IMR-90 (cell line): Measurements from ENCODE around the gene ANP32A. TPM values are rescaled to one million over a fixed set of nuclear protein-coding genes. Genes with fewer than 3 reads are reported as not detected.

ENCODE experiments used
- ATAC-seq: fragments of 200-7000 bp; cut with Tn5 transposase; 2 replicates; pipeline ENCODE4 v1.9.1; 2020; ENCODE audit warnings: low read depth, mild to moderate bottlenecking, moderate library complexity
- BruUV-seq: library from RNA; stranded (reverse); fragments of 400-500 nt; replicated peaks from 2 replicates; lab custom pipeline; 2021; lab: Mats Ljungman, UMichigan
- CTCF ChIA-PET: fragments of 300-600 bp; formaldehyde crosslinking; extraction: SDS; loops from one replicate; lab custom pipeline; 2021; ENCODE audit warnings: antibody characterized with exemption; lab: Yijun Ruan, JAX
- POLR2A ChIA-PET: fragments of 300-600 bp; sonication (Branson Sonifier 250); formaldehyde crosslinking; loops from one replicate; lab custom pipeline; 2022; ENCODE audit warnings: antibody characterized with exemption; ENCODE audit not compliant: unreplicated experiment; lab: Charles Lee
- DNase-seq: peaks from one replicate; pipeline ENCODE4 v3.0.0; 2013
- H2AFZ ChIP-seq: replicated peaks from 2 replicates; pipeline ENCODE3; 2013; ENCODE audit warnings: low read length, mild to moderate bottlenecking; ENCODE audit not compliant: poor library complexity
- H2AK5ac ChIP-seq: 2 replicates; pipeline ENCODE4 v1.6.1; 2013; ENCODE audit warnings: low read depth, low read length, inconsistent platforms
- H2AK9ac ChIP-seq: replicated peaks from 2 replicates; pipeline ENCODE3; 2013; ENCODE audit warnings: mild to moderate bottlenecking, low read depth, low read length, moderate library complexity; ENCODE audit not compliant: poor library complexity
- H2BK120ac ChIP-seq: 2 replicates; pipeline ENCODE4 v1.6.1; 2013; ENCODE audit warnings: low read depth, low read length, inconsistent platforms
- H2BK15ac ChIP-seq: 3 replicates; pipeline ENCODE4 v1.6.1; 2013; ENCODE audit warnings: low read depth, low read length, inconsistent platforms
- H2BK20ac ChIP-seq: 2 replicates; pipeline ENCODE4 v1.6.1; 2013; ENCODE audit warnings: low read depth, mild to moderate bottlenecking, inconsistent platforms, low read length, moderate library complexity
- H2BK5ac ChIP-seq: 2 replicates; pipeline ENCODE4 v1.6.1; 2013; ENCODE audit warnings: mild to moderate bottlenecking, low read depth, low read length, inconsistent platforms; ENCODE audit not compliant: poor library complexity, severe bottlenecking
- H3K14ac ChIP-seq: replicated peaks from 2 replicates; pipeline ENCODE4 v1.6.1; 2013; ENCODE audit warnings: low read depth, low read length, inconsistent platforms
- H3K18ac ChIP-seq: 2 replicates; pipeline ENCODE4 v1.6.1; 2013; ENCODE audit warnings: low read depth, low read length, control low read depth
- H3K23ac ChIP-seq: 2 replicates; pipeline ENCODE4 v1.6.1; 2013; ENCODE audit warnings: low read depth, low read length, inconsistent platforms
- H3K27ac ChIP-seq: 2 replicates; pipeline ENCODE4 v1.5.1; 2013; ENCODE audit warnings: mild to moderate bottlenecking, control low read depth, low read length; ENCODE audit not compliant: insufficient read depth
- H3K27me3 ChIP-seq: 2 replicates; pipeline ENCODE4 v1.6.1; 2013; ENCODE audit warnings: low read length; ENCODE audit not compliant: control insufficient read depth, insufficient read depth
- H3K36me3 ChIP-seq: 2 replicates; pipeline ENCODE4 v1.6.1; 2013; ENCODE audit warnings: low read length, mixed read lengths; ENCODE audit not compliant: control insufficient read depth, insufficient read depth
- H3K4ac ChIP-seq: 2 replicates; pipeline ENCODE4 v1.6.1; 2013; ENCODE audit warnings: low read depth, low read length, inconsistent platforms
- H3K4me1 ChIP-seq: 2 replicates; pipeline ENCODE4 v1.6.1; 2013; ENCODE audit warnings: low read length, mixed read lengths; ENCODE audit not compliant: control insufficient read depth, insufficient read depth
- H3K4me2 ChIP-seq: 2 replicates; pipeline ENCODE4 v1.6.1; 2013; ENCODE audit warnings: low read depth, mild to moderate bottlenecking, control low read depth, low read length, moderate library complexity
- H3K4me3 ChIP-seq: 2 replicates; pipeline ENCODE4 v1.5.1; 2013; ENCODE audit warnings: low read depth, mild to moderate bottlenecking, control low read depth, low read length, moderate library complexity; ENCODE audit not compliant: insufficient read depth
- H3K56ac ChIP-seq: 2 replicates; pipeline ENCODE4 v1.6.1; 2013; ENCODE audit warnings: low read length, inconsistent platforms; ENCODE audit not compliant: insufficient read depth; ENCODE audit errors: extremely low read depth
- H3K79me1 ChIP-seq, 2 experiments: 2 replicates each; pipeline ENCODE4 v1.6.1; 2013; ENCODE audit warnings: low read length in 2 of 2, inconsistent platforms in 1 of 2, low read depth in 1 of 2
- H3K9ac ChIP-seq: 2 replicates; pipeline ENCODE4 v1.6.1; 2013; ENCODE audit warnings: low read depth, low read length, control low read depth
- H3K9me1 ChIP-seq: 2 replicates; pipeline ENCODE4 v1.6.1; 2013; ENCODE audit warnings: low read length, inconsistent platforms; ENCODE audit not compliant: insufficient read depth
- H3K9me3 ChIP-seq: 2 replicates; pipeline ENCODE4 v1.6.1; 2013; ENCODE audit warnings: low read length; ENCODE audit not compliant: control insufficient read depth, insufficient read depth
- H4K20me1 ChIP-seq: 2 replicates; pipeline ENCODE4 v1.6.1; 2013; ENCODE audit warnings: low read length, inconsistent platforms; ENCODE audit not compliant: insufficient read depth
- H4K5ac ChIP-seq: 2 replicates; pipeline ENCODE4 v1.6.1; 2013; ENCODE audit warnings: mild to moderate bottlenecking, low read depth, low read length, control low read depth
- H4K8ac ChIP-seq, 2 experiments: 2 replicates each; pipeline ENCODE4 v1.6.1; 2013; ENCODE audit warnings: low read depth in 2 of 2, low read length in 2 of 2, control low read depth in 1 of 2, inconsistent platforms in 1 of 2
- H4K91ac ChIP-seq: 2 replicates; pipeline ENCODE4 v1.6.1; 2013; ENCODE audit warnings: low read depth, low read length, inconsistent platforms; ENCODE audit not compliant: insufficient read depth
- BHLHE40 ChIP-seq: fragments of 150-350 bp; IDR thresholded peaks from 2 replicates; pipeline ENCODE4 v1.6.1; 2016; ENCODE audit warnings: mild to moderate bottlenecking, low read depth, low read length
- CEBPB ChIP-seq: IDR thresholded peaks from 2 replicates; pipeline ENCODE4 v1.6.1; 2012; ENCODE audit warnings: low read depth, low read length, improper control_type of control experiment
- CHD1 ChIP-seq: IDR thresholded peaks from 2 replicates; pipeline ENCODE4 v1.6.1; 2012; ENCODE audit warnings: low read depth, low read length, improper control_type of control experiment
- ELK1 ChIP-seq: fragments of 150-350 bp; IDR thresholded peaks from 2 replicates; pipeline ENCODE4 v1.6.1; 2016; ENCODE audit warnings: low read depth, mild to moderate bottlenecking, low read length, moderate library complexity, borderline replicate concordance
- FOS ChIP-seq: fragments of 150-350 bp; IDR thresholded peaks from 2 replicates; pipeline ENCODE4 v1.6.1; 2016; ENCODE audit warnings: low read depth, low read length
- MAFK ChIP-seq: IDR thresholded peaks from 2 replicates; pipeline ENCODE4 v1.6.1; 2012; ENCODE audit warnings: low read depth, low read length, improper control_type of control experiment
- MAZ ChIP-seq: IDR thresholded peaks from 2 replicates; pipeline ENCODE4 v1.6.1; 2012; ENCODE audit warnings: low read depth, mild to moderate bottlenecking, low read length, improper control_type of control experiment, moderate library complexity, borderline replicate concordance
- MXI1 ChIP-seq: IDR thresholded peaks from 2 replicates; pipeline ENCODE4 v1.6.1; 2012; ENCODE audit warnings: low read depth, mild to moderate bottlenecking, low read length, moderate library complexity, borderline replicate concordance
- NFE2L2 ChIP-seq: fragments of 150-350 bp; IDR thresholded peaks from 2 replicates; pipeline ENCODE4 v1.6.1; 2016; ENCODE audit warnings: low read depth, mild to moderate bottlenecking, low read length
- POLR2A ChIP-seq: IDR thresholded peaks from 2 replicates; pipeline ENCODE4 v1.6.1; 2012; ENCODE audit warnings: mild to moderate bottlenecking, low read depth, low read length
- RAD21 ChIP-seq: IDR thresholded peaks from 2 replicates; pipeline ENCODE4 v1.6.1; 2012; ENCODE audit warnings: low read length, improper control_type of control experiment
- RCOR1 ChIP-seq: IDR thresholded peaks from 2 replicates; pipeline ENCODE4 v1.6.1; 2012; ENCODE audit warnings: mild to moderate bottlenecking, low read length, improper control_type of control experiment; ENCODE audit not compliant: insufficient replicate concordance
- RFX5 ChIP-seq: IDR thresholded peaks from 2 replicates; pipeline ENCODE4 v1.8.0; 2012; ENCODE audit warnings: low read depth, mild to moderate bottlenecking, low read length, moderate library complexity
- SMC3 ChIP-seq: fragments of 150-350 bp; IDR thresholded peaks from 2 replicates; pipeline ENCODE4 v1.6.1; 2016; ENCODE audit warnings: low read depth, mild to moderate bottlenecking, antibody characterized with exemption, low read length, moderate library complexity
- USF2 ChIP-seq: fragments of 150-350 bp; IDR thresholded peaks from 2 replicates; pipeline ENCODE4 v1.6.1; 2017; ENCODE audit warnings: mild to moderate bottlenecking, antibody characterized with exemption, low read length, low read depth
- WGBS, 2 experiments: methylation state at CpG; one replicate each; pipeline versions ENCODE4 v1.1.5 to v1.1.7; 2013; ENCODE audit warnings: missing lambda C conversion rate in 2 of 2; ENCODE audit not compliant: insufficient read length in 1 of 2; ENCODE audit errors: extremely low coverage in 2 of 2; 5-methylcytosine and 5-hydroxymethylcytosine counted together
- dilution Hi-C: fragments of 300-500 bp; cut with HindIII; formaldehyde crosslinking; loops from one replicate; pipeline ENCODE4 v1.14.3; 2018; ENCODE audit warnings: low sequenced_read_pairs; ENCODE audit not compliant: unreplicated experiment
- in situ Hi-C: fragments of 300-500 bp; cut with MboI; formaldehyde crosslinking; loops from 3 replicates; pipeline ENCODE4 v1.14.3; 2019; ENCODE audit warnings: low sequenced_read_pairs, inconsistent platforms, mixed read lengths
- intact Hi-C: fragments of 100-400 bp; cut with micrococcal nuclease; formaldehyde crosslinking; loops from 2 replicates; pipeline ENCODE4 v1.10.0; 2022
- polyA plus RNA-seq, 3 experiments: library from polyadenylated mRNA; depleted of rRNA; stranded (reverse); fragments of >200 nt; gene quantifications; 2 replicates each; pipeline ENCODE4 v1.2.3, GENCODE V29; 2012; ENCODE audit warnings: low replicate concordance in 1 of 3
- total RNA-seq: library from RNA; depleted of rRNA; stranded (reverse); fragments of >200 nt; gene quantifications from 2 replicates; pipeline ENCODE4 v1.2.3, GENCODE V29; 2012
- TF ChIP-seq, protein P1 (sequence below): conservative IDR thresholded peaks from 2 replicates; pipeline ENCODE4 v1.5.1; 2012; ENCODE audit warnings: mild to moderate bottlenecking, low read depth, low read length, improper control_type of control experiment

ANP32A gene
- total and polyA plus RNA-seq, 2 of the 4 experiments (the other 2 are of a cell fraction), result 62.4 to 72.8 TPM

DNA sequence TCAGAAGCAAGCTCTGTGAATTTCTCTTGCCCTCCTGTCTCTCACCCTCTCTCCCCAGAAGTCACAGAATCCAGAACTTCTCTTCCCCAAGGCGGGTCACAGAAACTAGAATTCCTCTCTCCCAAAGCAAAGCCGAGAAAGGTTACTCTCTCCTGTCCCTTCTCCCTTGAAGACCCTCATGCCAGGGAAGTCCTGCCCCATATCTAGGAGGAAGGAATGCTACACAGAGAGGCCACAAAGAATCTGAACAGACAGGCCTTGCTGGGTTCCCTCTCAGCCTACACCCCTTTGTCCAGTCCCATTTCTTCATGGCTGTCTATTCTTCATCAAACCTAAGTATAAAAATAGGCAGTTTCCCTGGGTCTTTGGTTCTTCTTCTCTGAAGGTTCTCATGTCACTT is 29.8 kb downstream of the ANP32A start:
- H3K4me1 ChIP-seq, result peaks cover 15% of the 10 kb centered on the region
- no peak overlapping the region for H3K9ac ChIP-seq
- TF ChIP-seq RAD21 (no peak), POLR2A (no peak), MXI1 (no peak), MAZ (no peak), SMC3 (no peak), RCOR1 (no peak), FOS (no peak), RFX5 (no peak), ELK1 (no peak), NFE2L2 (no peak), MAFK (no peak), USF2 (no peak), BHLHE40 (no peak), CEBPB (no peak), CHD1 (no peak)
- TF ChIP-seq, protein P1, sequence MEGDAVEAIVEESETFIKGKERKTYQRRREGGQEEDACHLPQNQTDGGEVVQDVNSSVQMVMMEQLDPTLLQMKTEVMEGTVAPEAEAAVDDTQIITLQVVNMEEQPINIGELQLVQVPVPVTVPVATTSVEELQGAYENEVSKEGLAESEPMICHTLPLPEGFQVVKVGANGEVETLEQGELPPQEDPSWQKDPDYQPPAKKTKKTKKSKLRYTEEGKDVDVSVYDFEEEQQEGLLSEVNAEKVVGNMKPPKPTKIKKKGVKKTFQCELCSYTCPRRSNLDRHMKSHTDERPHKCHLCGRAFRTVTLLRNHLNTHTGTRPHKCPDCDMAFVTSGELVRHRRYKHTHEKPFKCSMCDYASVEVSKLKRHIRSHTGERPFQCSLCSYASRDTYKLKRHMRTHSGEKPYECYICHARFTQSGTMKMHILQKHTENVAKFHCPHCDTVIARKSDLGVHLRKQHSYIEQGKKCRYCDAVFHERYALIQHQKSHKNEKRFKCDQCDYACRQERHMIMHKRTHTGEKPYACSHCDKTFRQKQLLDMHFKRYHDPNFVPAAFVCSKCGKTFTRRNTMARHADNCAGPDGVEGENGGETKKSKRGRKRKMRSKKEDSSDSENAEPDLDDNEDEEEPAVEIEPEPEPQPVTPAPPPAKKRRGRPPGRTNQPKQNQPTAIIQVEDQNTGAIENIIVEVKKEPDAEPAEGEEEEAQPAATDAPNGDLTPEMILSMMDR, result no peak
- BruUV-seq, result no TSS peak
- H3K27ac ChIP-seq, result no peak overlapping the region
- no peak overlapping the region for H4K91ac ChIP-seq
- in situ Hi-C loops, result loop anchor here (10.0 kb wide), 1 partner anchor 56 kb away; no protein-coding TSS in a partner anchor
- H2AK9ac ChIP-seq, result no peak overlapping the region
- H3K23ac ChIP-seq, result no peak overlapping the region
- H2BK20ac ChIP-seq, result no peak overlapping the region
- peaks cover 12% of the 10 kb centered on the region for H3K36me3 ChIP-seq
- H2AFZ ChIP-seq, result no peak overlapping the region
- dilution Hi-C loops, result no loop called here
- H3K9me3 ChIP-seq, result no peaks in the 10 kb centered on the region
- H3K4me2 ChIP-seq, result no peak overlapping the region
- no peak overlapping the region for H4K5ac ChIP-seq
- H3K18ac ChIP-seq, result no peak overlapping the region
- ChIA-PET POLR2A (no interaction called here), CTCF (no interaction called here)
- H3K4me3 ChIP-seq, result no peak overlapping the region
- H3K79me1 ChIP-seq, result peaks cover 45 to 95% of the 10 kb centered on the region in 2 experiments
- H3K4ac ChIP-seq, result no peak overlapping the region
- no peak overlapping the region for H2BK120ac ChIP-seq
- no peaks in the 10 kb centered on the region for H3K27me3 ChIP-seq
- DNase-seq (no peak), ATAC-seq (no peak)
- H2BK15ac ChIP-seq, result no peak overlapping the region
- peaks cover 81% of the 10 kb centered on the region for H4K20me1 ChIP-seq
- intact Hi-C loops, result no loop called here
- no peak overlapping the region for H2AK5ac ChIP-seq
- H4K8ac ChIP-seq, result no peak overlapping the region
- H3K9me1 ChIP-seq, result peaks cover 31% of the 10 kb centered on the region
- H3K56ac ChIP-seq, result no peak overlapping the region
- no peak overlapping the region for H2BK5ac ChIP-seq
- no CpG with 5 or more reads among the region's 2 CpGs for WGBS, 2 experiments
- no peak overlapping the region for H3K14ac ChIP-seq
